ENCODE measurements around the gene SORCS1.

Gene SORCS1

DNA sequence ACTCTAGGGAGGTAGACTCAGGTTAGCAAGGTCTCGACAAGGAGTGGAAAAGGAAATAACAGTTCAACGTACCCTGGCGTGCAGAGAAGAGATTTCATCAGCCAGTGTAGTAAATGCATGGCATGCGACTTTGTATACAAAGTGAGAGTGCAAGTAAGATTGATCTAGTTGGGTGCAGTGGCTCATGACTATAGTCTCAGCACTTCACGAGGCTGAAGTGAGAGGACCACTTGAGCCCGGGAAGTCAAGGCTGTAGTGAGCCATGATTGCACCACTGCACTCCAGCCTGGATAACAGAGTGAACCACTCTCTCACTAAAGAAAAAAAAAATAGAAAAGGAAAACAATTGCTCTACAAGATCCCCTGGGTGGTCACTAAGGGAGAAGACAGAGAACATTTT is 528.6 kb downstream of the SORCS1 start:
- Histone ChIP-seq H3K4ac (ENCODE audit: low read depth, low read length) (no peak overlapping the region), H3K4me1 (ENCODE audit: control insufficient read depth, low read depth, low read length) (no peaks in the 10 kb centered on the region), H3K27ac (ENCODE audit: low read depth, low read length) (no peak overlapping the region), H2BK5ac (ENCODE audit: low read length) (no peak overlapping the region), H3K79me1 (ENCODE audit: low read length) (no peaks in the 10 kb centered on the region), H3K56ac (ENCODE audit: low read length) (no peak overlapping the region), H3K9ac (ENCODE audit: low read length) (no peak overlapping the region), H3K27me3 (ENCODE audit: insufficient read depth, low read length, poor library complexity) (no peaks in the 10 kb centered on the region), H3K4me2 (ENCODE audit: low read length) (no peak overlapping the region), H3K36me3 (ENCODE audit: control insufficient read depth, insufficient read depth, low read length) (no peaks in the 10 kb centered on the region), H4K8ac (ENCODE audit: low read depth, low read length) (no peak overlapping the region), H2BK15ac (replicated peaks; ENCODE audit: low read depth) (no peak overlapping the region), H3K18ac (ENCODE audit: low read length) (no peak overlapping the region), H3K4me3 (ENCODE audit: low read length) (no peak overlapping the region), H2AK5ac (ENCODE audit: low read length) (no peak overlapping the region), H2BK120ac (ENCODE audit: low read depth, low read length) (no peak overlapping the region), H3K79me2 (ENCODE audit: control insufficient read depth, insufficient read depth, low read length) (no peaks in the 10 kb centered on the region), H3K23ac (ENCODE audit: low read length) (no peak overlapping the region), H4K5ac (ENCODE audit: low read length) (no peak overlapping the region)
- WGBS (ENCODE audit: extremely low coverage, insufficient coverage, low lambda C conversion rate) = no CpG with 5 or more reads among the region's 6 CpGs
- no peak for DNase-seq

DNA sequence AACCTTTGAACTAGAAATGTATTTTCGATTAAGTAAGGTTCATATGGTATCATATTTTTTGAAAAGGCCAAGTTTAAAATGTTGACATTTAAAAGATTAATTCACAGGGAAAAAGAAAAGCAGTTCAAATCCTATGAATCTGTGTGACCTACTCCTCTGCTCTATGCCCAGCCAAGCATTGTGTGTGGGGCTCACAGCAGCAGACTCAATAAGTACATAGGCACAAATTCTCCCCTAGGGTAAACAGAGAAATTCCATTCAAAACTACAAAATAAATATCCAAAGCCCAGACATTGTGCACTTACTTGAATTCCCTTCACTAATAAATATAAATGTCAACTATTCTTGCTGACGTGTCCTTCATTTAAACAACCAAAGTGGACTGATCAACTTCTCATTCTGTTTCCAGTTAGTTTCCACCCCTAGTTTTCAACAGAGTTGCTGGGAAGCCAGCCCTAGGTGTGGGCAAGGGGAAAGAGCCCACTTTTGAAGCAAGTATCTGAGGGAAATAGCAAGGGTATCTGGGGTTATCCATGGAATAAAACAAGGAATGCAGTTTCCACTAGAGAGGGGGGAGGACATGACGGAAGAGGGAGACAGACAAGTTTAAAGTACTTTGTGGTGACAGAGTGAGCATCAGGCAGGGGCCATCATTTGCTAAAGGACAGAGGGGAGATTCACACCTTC is 533.3 kb downstream of the SORCS1 start:
- Histone ChIP-seq H2BK120ac (ENCODE audit: low read depth, low read length) (no peak overlapping the region), H3K27ac (ENCODE audit: low read depth, low read length) (no peak overlapping the region), H3K36me3 (ENCODE audit: control insufficient read depth, insufficient read depth, low read length) (no peaks in the 10 kb centered on the region), H3K79me2 (ENCODE audit: control insufficient read depth, insufficient read depth, low read length) (no peaks in the 10 kb centered on the region), H2AK5ac (ENCODE audit: low read length) (no peak overlapping the region), H2BK15ac (replicated peaks; ENCODE audit: low read depth) (no peak overlapping the region), H4K5ac (ENCODE audit: low read length) (no peak overlapping the region), H3K4me3 (ENCODE audit: low read length) (no peak overlapping the region), H3K4ac (ENCODE audit: low read depth, low read length) (no peak overlapping the region), H3K9ac (ENCODE audit: low read length) (no peak overlapping the region), H3K27me3 (ENCODE audit: insufficient read depth, low read length, poor library complexity) (no peaks in the 10 kb centered on the region), H2BK5ac (ENCODE audit: low read length) (no peak overlapping the region), H3K4me1 (ENCODE audit: control insufficient read depth, low read depth, low read length) (no peaks in the 10 kb centered on the region), H3K18ac (ENCODE audit: low read length) (no peak overlapping the region), H3K23ac (ENCODE audit: low read length) (no peak overlapping the region), H3K79me1 (ENCODE audit: low read length) (no peaks in the 10 kb centered on the region), H3K56ac (ENCODE audit: low read length) (no peak overlapping the region), H3K4me2 (ENCODE audit: low read length) (no peak overlapping the region), H4K8ac (ENCODE audit: low read depth, low read length) (no peak overlapping the region)
- no peak for DNase-seq
- no CpG with 5 or more reads among the region's 3 CpGs for WGBS (ENCODE audit: extremely low coverage, insufficient coverage, low lambda C conversion rate)

DNA sequence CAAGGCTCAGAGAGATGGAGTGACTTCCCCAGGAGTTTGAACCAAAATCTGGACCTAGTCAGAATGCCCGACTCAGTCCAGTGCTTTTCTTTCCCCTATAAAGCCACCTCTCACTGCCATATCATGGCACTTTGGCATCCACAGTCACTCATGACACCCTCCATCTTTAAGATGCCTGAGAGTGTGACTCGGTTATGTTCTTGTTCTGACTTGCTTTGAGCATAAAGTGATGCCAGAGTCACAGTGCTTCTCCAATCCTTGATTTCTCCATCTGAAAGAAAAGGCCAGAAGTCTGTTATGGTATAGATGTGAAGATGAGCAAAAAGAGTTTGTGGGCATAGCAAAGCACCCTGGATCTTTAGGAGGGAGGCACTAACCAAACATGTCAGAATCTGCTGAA is 538.1 kb downstream of the SORCS1 start:
- Histone ChIP-seq H3K18ac (ENCODE audit: low read length) (no peak overlapping the region), H2AK5ac (ENCODE audit: low read length) (no peak overlapping the region), H3K4ac (ENCODE audit: low read depth, low read length) (no peak overlapping the region), H3K27me3 (ENCODE audit: insufficient read depth, low read length, poor library complexity) (no peaks in the 10 kb centered on the region), H3K27ac (ENCODE audit: low read depth, low read length) (no peak overlapping the region), H2BK5ac (ENCODE audit: low read length) (no peak overlapping the region), H3K9ac (ENCODE audit: low read length) (no peak overlapping the region), H3K4me2 (ENCODE audit: low read length) (no peak overlapping the region), H3K56ac (ENCODE audit: low read length) (no peak overlapping the region), H3K4me1 (ENCODE audit: control insufficient read depth, low read depth, low read length) (no peaks in the 10 kb centered on the region), H2BK120ac (ENCODE audit: low read depth, low read length) (no peak overlapping the region), H3K79me2 (ENCODE audit: control insufficient read depth, insufficient read depth, low read length) (no peaks in the 10 kb centered on the region), H3K79me1 (ENCODE audit: low read length) (no peaks in the 10 kb centered on the region), H3K23ac (ENCODE audit: low read length) (no peak overlapping the region), H4K5ac (ENCODE audit: low read length) (no peak overlapping the region), H4K8ac (ENCODE audit: low read depth, low read length) (no peak overlapping the region), H3K36me3 (ENCODE audit: control insufficient read depth, insufficient read depth, low read length) (no peaks in the 10 kb centered on the region), H3K4me3 (ENCODE audit: low read length) (no peak overlapping the region), H2BK15ac (replicated peaks; ENCODE audit: low read depth) (no peak overlapping the region)
- WGBS (ENCODE audit: extremely low coverage, insufficient coverage, low lambda C conversion rate) = no CpG with 5 or more reads among the region's 2 CpGs
- no peak for DNase-seq

DNA sequence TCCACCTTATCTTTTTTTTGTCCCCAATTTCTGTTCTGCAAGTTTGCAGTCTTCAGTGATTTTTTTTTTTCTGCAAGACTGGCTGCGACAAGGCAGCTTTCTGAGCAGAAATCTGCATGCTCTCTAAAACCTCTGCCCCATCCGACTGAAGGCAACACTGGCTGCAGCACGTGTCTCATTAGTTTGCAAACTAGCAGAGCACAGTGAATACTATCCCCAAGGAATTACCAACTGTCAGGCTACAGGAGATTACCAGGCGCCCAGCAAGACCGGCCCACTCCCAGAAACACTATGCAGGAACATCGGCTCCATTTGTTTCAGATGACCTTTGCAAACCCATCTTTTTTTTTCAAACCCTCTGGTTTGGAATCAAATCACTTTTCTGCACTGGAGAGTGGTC is 538.8 kb downstream of the SORCS1 start:
- no CpG with 5 or more reads among the region's 6 CpGs for WGBS (ENCODE audit: extremely low coverage, insufficient coverage, low lambda C conversion rate)
- no peak for DNase-seq
- no peak overlapping the region for H3K4ac ChIP-seq (ENCODE audit: low read depth, low read length)

DNA sequence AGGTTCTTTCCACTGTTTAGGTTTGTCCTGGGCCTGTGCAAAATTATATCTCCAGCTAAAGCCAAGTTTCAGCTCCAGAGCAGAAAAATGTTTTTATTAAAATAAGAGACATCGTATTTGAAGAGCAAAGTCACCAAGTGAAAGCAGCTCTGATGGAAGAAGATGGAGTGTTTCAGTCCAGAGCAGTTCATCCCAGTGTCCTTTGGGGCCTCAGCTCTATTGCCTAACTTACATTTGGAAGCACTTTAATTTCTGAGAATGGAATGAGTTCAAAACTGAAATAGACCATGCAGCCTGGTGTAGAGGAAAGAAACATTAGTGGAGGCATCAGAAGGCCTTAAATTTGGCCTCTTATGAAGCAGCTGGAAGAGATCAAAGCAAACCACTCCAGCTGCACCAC is 545.2 kb downstream of the SORCS1 start:
- Histone ChIP-seq H3K4me2 (ENCODE audit: low read length) (no peak overlapping the region), H3K79me2 (ENCODE audit: control insufficient read depth, insufficient read depth, low read length) (no peaks in the 10 kb centered on the region), H3K4ac (ENCODE audit: low read depth, low read length) (no peak overlapping the region), H2AK5ac (ENCODE audit: low read length) (no peak overlapping the region), H4K8ac (ENCODE audit: low read depth, low read length) (no peak overlapping the region), H3K27me3 (ENCODE audit: insufficient read depth, low read length, poor library complexity) (no peaks in the 10 kb centered on the region), H3K36me3 (ENCODE audit: control insufficient read depth, insufficient read depth, low read length) (no peaks in the 10 kb centered on the region), H2BK5ac (ENCODE audit: low read length) (no peak overlapping the region), H4K5ac (ENCODE audit: low read length) (no peak overlapping the region), H3K56ac (ENCODE audit: low read length) (no peak overlapping the region), H2BK120ac (ENCODE audit: low read depth, low read length) (no peak overlapping the region), H3K4me3 (ENCODE audit: low read length) (no peak overlapping the region), H3K4me1 (ENCODE audit: control insufficient read depth, low read depth, low read length) (peaks cover 2% of the 10 kb centered on the region), H3K18ac (ENCODE audit: low read length) (no peak overlapping the region), H2BK15ac (replicated peaks; ENCODE audit: low read depth) (no peak overlapping the region), H3K79me1 (ENCODE audit: low read length) (no peaks in the 10 kb centered on the region), H3K9ac (ENCODE audit: low read length) (no peak overlapping the region), H3K27ac (ENCODE audit: low read depth, low read length) (no peak overlapping the region), H3K23ac (ENCODE audit: low read length) (no peak overlapping the region)
- DNase-seq = no peak
- no CpG with 5 or more reads among the region's 1 CpG for WGBS (ENCODE audit: extremely low coverage, insufficient coverage, low lambda C conversion rate)

More for the DNA sequence above, 538.8 kb downstream of the SORCS1 start:
- no peak overlapping the region for H2BK15ac ChIP-seq (replicated peaks; ENCODE audit: low read depth)
- H4K5ac ChIP-seq (ENCODE audit: low read length) = no peak overlapping the region
- no peak overlapping the region for H3K27ac ChIP-seq (ENCODE audit: low read depth, low read length)
- no peak overlapping the region for H3K56ac ChIP-seq (ENCODE audit: low read length)
- no peak overlapping the region for H3K18ac ChIP-seq (ENCODE audit: low read length)
- no peak overlapping the region for H3K9ac ChIP-seq (ENCODE audit: low read length)
- H4K8ac ChIP-seq (ENCODE audit: low read depth, low read length) = no peak overlapping the region
- H2BK5ac ChIP-seq (ENCODE audit: low read length) = no peak overlapping the region
- H3K36me3 ChIP-seq (ENCODE audit: control insufficient read depth, insufficient read depth, low read length) = no peaks in the 10 kb centered on the region
- H3K79me1 ChIP-seq (ENCODE audit: low read length) = no peaks in the 10 kb centered on the region
- H3K4me2 ChIP-seq (ENCODE audit: low read length) = no peak overlapping the region
- H3K4me3 ChIP-seq (ENCODE audit: low read length) = no peak overlapping the region
- no peaks in the 10 kb centered on the region for H3K79me2 ChIP-seq (ENCODE audit: control insufficient read depth, insufficient read depth, low read length)
- H3K4me1 ChIP-seq (ENCODE audit: control insufficient read depth, low read depth, low read length) = no peaks in the 10 kb centered on the region
- H2BK120ac ChIP-seq (ENCODE audit: low read depth, low read length) = no peak overlapping the region
- no peak overlapping the region for H3K23ac ChIP-seq (ENCODE audit: low read length)
- H2AK5ac ChIP-seq (ENCODE audit: low read length) = no peak overlapping the region
- H3K27me3 ChIP-seq (ENCODE audit: insufficient read depth, low read length, poor library complexity) = no peaks in the 10 kb centered on the region

DNA sequence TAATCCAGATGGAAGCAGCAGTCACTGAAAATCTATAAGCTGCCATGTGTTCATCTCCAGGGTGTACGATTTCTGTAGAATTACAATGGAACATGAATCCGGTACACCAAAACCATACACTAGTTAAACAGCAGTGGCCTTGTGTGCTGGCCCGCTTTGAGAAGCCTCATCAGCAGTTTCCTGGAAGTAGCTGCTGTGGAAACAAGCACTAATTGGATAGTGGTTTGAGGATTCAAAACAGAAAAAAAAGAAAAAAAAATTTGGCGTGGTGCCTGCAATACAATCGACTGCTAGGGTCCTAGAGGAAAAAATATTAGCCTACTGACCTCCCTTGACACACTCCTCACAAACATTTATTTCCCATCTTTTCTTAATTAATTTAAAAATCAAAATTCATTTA is 545.9 kb downstream of the SORCS1 start:
- no peaks in the 10 kb centered on the region for H3K79me2 ChIP-seq (ENCODE audit: control insufficient read depth, insufficient read depth, low read length)
- no CpG with 5 or more reads among the region's 5 CpGs for WGBS (ENCODE audit: extremely low coverage, insufficient coverage, low lambda C conversion rate)
- H3K23ac ChIP-seq (ENCODE audit: low read length) = no peak overlapping the region
- no peaks in the 10 kb centered on the region for H3K36me3 ChIP-seq (ENCODE audit: control insufficient read depth, insufficient read depth, low read length)
- no peak overlapping the region for H2AK5ac ChIP-seq (ENCODE audit: low read length)
- H3K18ac ChIP-seq (ENCODE audit: low read length) = no peak overlapping the region
- peak overlapping the region; percentile 47 for H2BK15ac ChIP-seq (replicated peaks; ENCODE audit: low read depth)
- H4K5ac ChIP-seq (ENCODE audit: low read length) = no peak overlapping the region
- no peak for DNase-seq
- H3K27me3 ChIP-seq (ENCODE audit: insufficient read depth, low read length, poor library complexity) = no peaks in the 10 kb centered on the region
- no peak overlapping the region for H3K4me2 ChIP-seq (ENCODE audit: low read length)
- H3K79me1 ChIP-seq (ENCODE audit: low read length) = no peaks in the 10 kb centered on the region
- no peak overlapping the region for H3K9ac ChIP-seq (ENCODE audit: low read length)
- no peak overlapping the region for H3K27ac ChIP-seq (ENCODE audit: low read depth, low read length)
- H2BK5ac ChIP-seq (ENCODE audit: low read length) = no peak overlapping the region
- no peak overlapping the region for H4K8ac ChIP-seq (ENCODE audit: low read depth, low read length)
- no peak overlapping the region for H2BK120ac ChIP-seq (ENCODE audit: low read depth, low read length)
- H3K4me1 ChIP-seq (ENCODE audit: control insufficient read depth, low read depth, low read length) = peaks cover 4% of the 10 kb centered on the region
- H3K4ac ChIP-seq (ENCODE audit: low read depth, low read length) = no peak overlapping the region
- no peak overlapping the region for H3K56ac ChIP-seq (ENCODE audit: low read length)
- no peak overlapping the region for H3K4me3 ChIP-seq (ENCODE audit: low read length)

All from mesendoderm (in vitro differentiated cells).